DOHH2 (cell line): ENCODE measurements around the gene CPHXL2.

Experiments used
- CTCF ChIP-seq: fragments of 200-600 bp; sonication (generic); IDR thresholded peaks from one replicate; pipeline ENCODE4 v1.5.1; 2014; ENCODE audit warnings: antibody characterized with exemption, mild to moderate bottlenecking, low read depth, low read length; ENCODE audit not compliant: poor library complexity, severe bottlenecking
- EZH2phosphoT487 ChIP-seq: fragments of 200-600 bp; sonication (generic); IDR thresholded peaks from 2 replicates; pipeline ENCODE4 v1.6.1; 2017; ENCODE audit warnings: borderline replicate concordance, mild to moderate bottlenecking, antibody characterized with exemption, low read length, moderate library complexity, mixed read lengths

GRCh38 chr16:75660726-75661302 lies 16.0 kb downstream of the CPHXL2 start:
- TF ChIP-seq CTCF (no peak), EZH2phosphoT487 (no peak)
